ENCODE measurements around the gene STK11IP. TPM values are rescaled to one million over a fixed set of nuclear protein-coding genes. Genes with fewer than 3 reads are reported as not detected.
A peak's percentile ranks its signal among the peaks of the same experiment; 100 is the strongest.

Gene STK11IP
- total and polyA plus RNA-seq, 3 donors from 2014 or later: 81.9 to 134 (median 130) TPM

DNA sequence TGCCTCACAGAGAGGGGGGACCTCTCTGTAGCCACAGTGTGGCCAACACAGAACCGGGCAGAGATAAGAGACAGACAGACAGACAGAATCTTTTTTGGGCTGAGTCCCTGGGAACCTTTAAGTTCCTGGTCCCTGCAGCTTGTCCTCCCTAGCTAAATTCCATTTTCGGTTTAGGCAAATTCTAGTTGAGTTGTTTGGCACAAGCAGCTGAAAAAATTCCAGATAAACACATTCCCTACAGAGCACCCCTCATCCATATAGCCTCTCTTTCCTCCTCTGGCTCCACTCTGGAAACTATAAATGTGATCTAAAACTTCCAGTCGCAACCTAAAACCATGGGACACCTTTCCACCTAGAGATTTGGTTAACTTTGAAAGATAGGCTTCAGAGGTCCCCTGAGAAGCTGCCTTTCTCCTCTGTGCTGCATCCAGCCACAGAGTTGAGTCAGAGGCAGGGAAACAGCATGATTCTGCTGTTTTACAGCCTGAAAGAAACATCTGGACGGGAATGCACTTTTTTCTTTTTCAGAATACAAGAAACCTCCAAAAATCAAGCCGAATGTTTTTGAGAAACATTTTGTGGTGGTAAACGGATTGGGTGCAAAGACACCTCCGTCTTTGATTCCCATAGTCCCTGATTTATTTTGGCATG, 60.7 kb downstream of the STK11IP start:
- no peak overlapping the region for H3K4me3 ChIP-seq
- peak overlapping the region; percentile 35 to 74 for H3K27ac ChIP-seq
- no peaks in the 10 kb centered on the region for H3K27me3 ChIP-seq
- 46 to 58% methylated on average over 7 of the region's 7 CpGs for WGBS, 2 donors
- no peaks in the 10 kb centered on the region for H3K9me3 ChIP-seq
- no peaks in the 10 kb centered on the region for H3K36me3 ChIP-seq (ENCODE audit: low read depth, missing control alignments)
- no peak for DNase-seq
- TF ChIP-seq, protein P1, sequence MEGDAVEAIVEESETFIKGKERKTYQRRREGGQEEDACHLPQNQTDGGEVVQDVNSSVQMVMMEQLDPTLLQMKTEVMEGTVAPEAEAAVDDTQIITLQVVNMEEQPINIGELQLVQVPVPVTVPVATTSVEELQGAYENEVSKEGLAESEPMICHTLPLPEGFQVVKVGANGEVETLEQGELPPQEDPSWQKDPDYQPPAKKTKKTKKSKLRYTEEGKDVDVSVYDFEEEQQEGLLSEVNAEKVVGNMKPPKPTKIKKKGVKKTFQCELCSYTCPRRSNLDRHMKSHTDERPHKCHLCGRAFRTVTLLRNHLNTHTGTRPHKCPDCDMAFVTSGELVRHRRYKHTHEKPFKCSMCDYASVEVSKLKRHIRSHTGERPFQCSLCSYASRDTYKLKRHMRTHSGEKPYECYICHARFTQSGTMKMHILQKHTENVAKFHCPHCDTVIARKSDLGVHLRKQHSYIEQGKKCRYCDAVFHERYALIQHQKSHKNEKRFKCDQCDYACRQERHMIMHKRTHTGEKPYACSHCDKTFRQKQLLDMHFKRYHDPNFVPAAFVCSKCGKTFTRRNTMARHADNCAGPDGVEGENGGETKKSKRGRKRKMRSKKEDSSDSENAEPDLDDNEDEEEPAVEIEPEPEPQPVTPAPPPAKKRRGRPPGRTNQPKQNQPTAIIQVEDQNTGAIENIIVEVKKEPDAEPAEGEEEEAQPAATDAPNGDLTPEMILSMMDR (IDR thresholded peaks at IDR 0.05): no peak
- no peak for TF ChIP-seq POLR2A (IDR thresholded peaks at IDR 0.05)
- intact Hi-C loops (cut with DNase I; ENCODE audit: low total_unique reads): no loop called here
- no peaks in the 10 kb centered on the region for H3K4me1 ChIP-seq

DNA sequence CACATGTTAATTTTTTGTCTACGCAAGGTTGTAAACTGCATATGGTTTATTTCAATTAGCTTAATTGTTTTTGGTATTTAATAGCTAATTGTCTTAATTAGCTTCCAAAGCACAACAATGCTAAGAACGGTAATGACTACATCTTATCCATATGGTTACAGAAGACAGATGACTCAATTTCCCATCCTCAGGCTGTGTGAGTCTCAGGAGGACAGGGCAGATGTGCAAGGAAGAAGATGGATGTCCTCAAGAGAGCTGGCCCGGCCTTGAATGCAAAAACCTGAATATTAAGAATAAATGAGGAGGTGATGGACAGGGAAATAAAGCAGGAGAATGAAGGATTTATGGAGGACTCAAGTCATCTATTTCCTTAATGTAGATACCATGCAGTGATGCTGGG, 61.2 kb downstream of the STK11IP start:
- Histone ChIP-seq H3K4me1 (no peaks in the 10 kb centered on the region), H3K36me3 (ENCODE audit: low read depth, missing control alignments) (no peaks in the 10 kb centered on the region), H3K27me3 (no peaks in the 10 kb centered on the region), H3K9me3 (no peaks in the 10 kb centered on the region), H3K4me3 (no peak overlapping the region), H3K27ac (peak overlapping the region in 1 of 2 donors; percentile 74)
- DNase-seq: no peak
- 78 to 82% methylated on average over 3 of the region's 3 CpGs for WGBS, 2 donors
- TF ChIP-seq, protein P1 (IDR thresholded peaks at IDR 0.05): no peak
- TF ChIP-seq POLR2A (IDR thresholded peaks at IDR 0.05): no peak
- intact Hi-C loops (cut with DNase I; ENCODE audit: low total_unique reads): no loop called here

DNA sequence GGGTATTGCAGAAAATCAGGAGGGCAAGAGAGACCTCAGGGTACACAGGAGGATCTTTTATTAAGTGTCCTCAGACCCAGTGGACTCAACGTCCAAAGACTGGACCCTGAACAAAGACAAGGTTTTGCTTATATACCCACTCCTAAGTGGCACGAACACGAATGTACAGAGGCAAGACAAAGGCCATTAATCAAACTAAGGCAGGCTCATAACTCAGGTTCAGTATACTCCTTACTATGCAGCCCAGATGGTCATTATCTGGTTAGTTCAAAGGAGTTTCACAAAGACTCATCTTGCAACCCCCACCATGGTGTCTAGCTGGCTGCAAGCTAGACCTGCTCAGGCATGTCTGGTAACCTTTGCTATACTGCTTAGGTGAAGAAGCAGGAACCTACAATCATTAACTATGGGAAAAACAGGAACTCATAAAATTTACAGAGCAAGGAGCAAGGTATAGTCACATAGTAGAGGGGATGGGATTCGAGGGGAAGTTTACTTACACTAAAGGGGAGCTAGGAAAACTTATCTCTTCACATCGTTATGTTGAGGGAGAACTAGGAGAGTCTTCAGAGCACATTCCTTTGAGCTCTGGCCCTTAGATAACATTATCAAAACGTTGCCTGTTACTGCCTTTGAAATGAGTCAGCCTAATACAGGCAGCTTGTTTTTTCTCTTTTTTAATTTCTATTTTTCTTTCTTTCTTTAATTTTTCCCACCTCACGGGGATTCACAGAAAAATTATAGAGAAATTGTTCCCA, 63.7 kb downstream of the STK11IP start:
- Histone ChIP-seq H3K27ac (no peak overlapping the region), H3K4me3 (no peak overlapping the region), H3K36me3 (ENCODE audit: low read depth, missing control alignments) (no peaks in the 10 kb centered on the region), H3K4me1 (no peaks in the 10 kb centered on the region), H3K9me3 (no peaks in the 10 kb centered on the region), H3K27me3 (no peaks in the 10 kb centered on the region)
- no peak for DNase-seq
- intact Hi-C loops (cut with DNase I; ENCODE audit: low total_unique reads): no loop called here
- WGBS, 2 donors: 64 to 72% methylated on average over 7 of the region's 7 CpGs
- TF ChIP-seq, protein P1 (IDR thresholded peaks at IDR 0.05): no peak
- no peak for TF ChIP-seq POLR2A (IDR thresholded peaks at IDR 0.05)

DNA sequence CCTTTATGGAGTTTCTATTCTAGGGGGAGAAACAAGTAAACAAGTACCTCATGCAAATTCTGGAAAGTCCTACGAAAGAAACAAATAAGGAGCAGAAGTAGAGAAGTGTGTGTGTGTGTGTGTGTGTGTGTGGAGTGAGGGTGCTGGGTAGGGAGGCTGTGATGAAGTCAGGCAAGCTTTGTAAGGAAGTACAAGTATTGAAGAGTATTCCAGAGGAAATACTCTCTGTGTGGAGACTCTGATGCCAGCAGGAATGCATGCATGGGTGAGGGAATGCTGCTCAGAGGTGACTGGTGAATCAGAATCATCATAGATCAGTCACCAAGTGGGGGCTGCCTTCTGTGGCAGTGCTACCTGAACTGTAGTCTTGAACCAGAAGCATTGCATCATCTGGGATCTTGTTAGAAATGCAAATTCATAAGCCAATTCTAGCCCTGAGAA, 64.3 kb downstream of the STK11IP start:
- H3K36me3 ChIP-seq (ENCODE audit: low read depth, missing control alignments): no peaks in the 10 kb centered on the region
- no peak for TF ChIP-seq POLR2A (IDR thresholded peaks at IDR 0.05)
- TF ChIP-seq, protein P1 (IDR thresholded peaks at IDR 0.05): no peak
- intact Hi-C loops (cut with DNase I; ENCODE audit: low total_unique reads): no loop called here
- DNase-seq: no peak
- H3K4me3 ChIP-seq: no peak overlapping the region
- H3K27me3 ChIP-seq: no peaks in the 10 kb centered on the region
- H3K4me1 ChIP-seq: no peaks in the 10 kb centered on the region
- WGBS, 2 donors: 90 to 96% methylated on average over 1 of the region's 1 CpG
- H3K27ac ChIP-seq: no peak overlapping the region
- H3K9me3 ChIP-seq: no peaks in the 10 kb centered on the region
